HepG2 (cell line): ENCODE measurements around the gene OXLD1. TPM values are rescaled to one million over a fixed set of nuclear protein-coding genes. Genes with fewer than 3 reads are reported as not detected.

Experiments used
- ATF7-NPFF ChIP-seq: sonication (generic); formaldehyde crosslinking; IDR thresholded peaks from 2 replicates; pipeline ENCODE4 v1.8.1; 2023; ENCODE audit warnings: mild to moderate bottlenecking, low read depth, missing genetic modification reagents, moderate library complexity
- CREBL2 ChIP-seq: sonication (generic); formaldehyde crosslinking; IDR thresholded peaks from 2 replicates; pipeline ENCODE4 v1.8.1; 2023; ENCODE audit warnings: missing genetic modification reagents, mild to moderate bottlenecking, borderline replicate concordance
- DPF2 ChIP-seq: sonication (generic); formaldehyde crosslinking; IDR thresholded peaks from 2 replicates; pipeline ENCODE4 v1.4.0; 2020; ENCODE audit warnings: mild to moderate bottlenecking, low read depth, missing genetic modification reagents, borderline replicate concordance
- MYC ChIP-seq: sonication (generic); formaldehyde crosslinking; IDR thresholded peaks from 2 replicates; pipeline ENCODE4 v1.9.0; 2021; ENCODE audit warnings: missing genetic modification reagents, borderline replicate concordance
- MYNN ChIP-seq: sonication (generic); formaldehyde crosslinking; IDR thresholded peaks from 2 replicates; pipeline ENCODE4 v1.4.0; 2020; ENCODE audit warnings: mild to moderate bottlenecking, low read depth, missing genetic modification reagents
- NFE2L1 ChIP-seq: sonication (generic); formaldehyde crosslinking; IDR thresholded peaks from 2 replicates; pipeline ENCODE4 v1.4.0; 2020; ENCODE audit warnings: missing genetic modification reagents, mild to moderate bottlenecking, borderline replicate concordance
- PAX8 ChIP-seq: sonication (generic); formaldehyde crosslinking; IDR thresholded peaks from 2 replicates; pipeline ENCODE4 v1.8.0; 2022; ENCODE audit warnings: mild to moderate bottlenecking, missing genetic modification reagents, borderline replicate concordance
- RBAK ChIP-seq: sonication (generic); formaldehyde crosslinking; IDR thresholded peaks from 2 replicates; pipeline ENCODE4 v1.5.1; 2020; ENCODE audit warnings: mild to moderate bottlenecking, missing genetic modification reagents
- STAG1 ChIP-seq: sonication (generic); formaldehyde crosslinking; IDR thresholded peaks from 2 replicates; pipeline ENCODE4 v1.4.0; 2020; ENCODE audit warnings: missing genetic modification reagents
- ZFP1 ChIP-seq: IDR thresholded peaks from 2 replicates; pipeline ENCODE4 v1.6.1; 2016
- ZNF276 ChIP-seq: sonication (generic); formaldehyde crosslinking; IDR thresholded peaks from 2 replicates; pipeline ENCODE4 v1.4.0; 2020; ENCODE audit warnings: mild to moderate bottlenecking, low read depth, missing genetic modification reagents
- ZNF431 ChIP-seq: sonication (generic); formaldehyde crosslinking; IDR thresholded peaks from 2 replicates; pipeline ENCODE4 v1.9.0; 2022; ENCODE audit warnings: missing genetic modification reagents, low read depth, mild to moderate bottlenecking, borderline replicate concordance
- ZNF577 ChIP-seq: sonication (generic); formaldehyde crosslinking; IDR thresholded peaks from 2 replicates; pipeline ENCODE4 v1.4.0; 2020; ENCODE audit warnings: mild to moderate bottlenecking, low read depth, missing genetic modification reagents, borderline replicate concordance
- ZNF652 ChIP-seq: IDR thresholded peaks from 2 replicates; pipeline ENCODE4 v1.6.1; 2016; ENCODE audit warnings: low read depth, borderline replicate concordance
- ZNF678 ChIP-seq: sonication (generic); formaldehyde crosslinking; IDR thresholded peaks from 2 replicates; pipeline ENCODE4 v1.4.0; 2020; ENCODE audit warnings: mild to moderate bottlenecking, missing genetic modification reagents
- polyA plus RNA-seq, 8 experiments: library from polyadenylated mRNA; depleted of rRNA in 3 of 8; stranded (reverse) in 7 of 8; unstranded in 1 of 8; fragments of >200 nt; fragmentation: Illumina TruSeq in 4 of 8; extraction: Trizol in 4 of 8; gene quantifications; 2 replicates each; pipeline versions ENCODE4 v1.2.1 to v1.2.3, GENCODE V29; 2011 to 2016; ENCODE audit warnings: low read depth in 4 of 8, missing spikeins in 1 of 8, mixed read lengths in 1 of 8; ENCODE audit not compliant: insufficient read depth in 1 of 8
- total RNA-seq, 5 experiments: library from RNA; depleted of rRNA; stranded (reverse); fragments of >200 nt; fragmentation: Illumina TruSeq; extraction: Trizol; gene quantifications; 2 replicates each; pipeline ENCODE4 v1.2.3, GENCODE V29; 2016; ENCODE audit warnings: low read depth in 1 of 5
- TF ChIP-seq, protein P1 (sequence below): sonication (generic); formaldehyde crosslinking; IDR thresholded peaks from 2 replicates; pipeline ENCODE4 v1.5.0; 2020; ENCODE audit warnings: missing genetic modification reagents, mild to moderate bottlenecking, borderline replicate concordance
- TF ChIP-seq, protein P2 (sequence below): sonication (generic); formaldehyde crosslinking; IDR thresholded peaks from 2 replicates; pipeline ENCODE4 v1.8.0; 2022; ENCODE audit warnings: low read depth, missing genetic modification reagents
- TF ChIP-seq, protein P3 (sequence below): sonication (generic); formaldehyde crosslinking; IDR thresholded peaks from 2 replicates; pipeline ENCODE4 v1.4.0; 2020; ENCODE audit warnings: mild to moderate bottlenecking, missing genetic modification reagents
- TF ChIP-seq, protein P4 (sequence below): sonication (generic); formaldehyde crosslinking; IDR thresholded peaks from 2 replicates; pipeline ENCODE4 v1.8.1; 2023; ENCODE audit warnings: mild to moderate bottlenecking, moderate library complexity, missing genetic modification reagents

The OXLD1 gene
- total and polyA plus RNA-seq, 2 of the 13 experiments (the other 11 are each of a cell fraction or from before 2014, with no cell fraction given): 27.1 to 37.5 TPM

GRCh38 chr17:81636505-81637288, 29.7 kb downstream of the OXLD1 start, which contains the start of the genes NPLOC4 and TSPAN10 (continued):
- TF ChIP-seq ZNF431 (CRISPR knock-in tag) (peak; percentile 73), NFE2L1 (no peak), ZNF276 (CRISPR knock-in tag) (no peak), ZNF652 (CRISPR knock-in tag) (peak; percentile 35; the same call in 1 of the 2 replicates), PAX8 (no peak), DPF2 (CRISPR knock-in tag) (no peak), CREBL2 (no peak; the same call in 1 of the 2 replicates), ZNF678 (no peak), MYNN (CRISPR knock-in tag) (peak; percentile 53; the same call in 1 of the 2 replicates), ZNF577 (CRISPR knock-in tag) (no peak), ZFP1 (CRISPR knock-in tag) (peak; percentile 87; the same call in 1 of the 2 replicates), ATF7-NPFF (CRISPR knock-in tag) (no peak; the same call in 1 of the 2 replicates), STAG1 (CRISPR knock-in tag) (no peak), MYC (peak; percentile 88), RBAK (CRISPR knock-in tag) (no peak)
- TF ChIP-seq, protein P1, sequence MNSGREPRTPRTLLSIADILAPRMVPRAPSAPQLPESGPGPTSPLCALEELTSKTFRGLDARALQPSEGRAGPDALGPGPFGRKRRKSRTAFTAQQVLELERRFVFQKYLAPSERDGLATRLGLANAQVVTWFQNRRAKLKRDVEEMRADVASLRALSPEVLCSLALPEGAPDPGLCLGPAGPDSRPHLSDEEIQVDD: 0 out of 2 replicates have a peak, but pooled peaks have one; percentile 69
- TF ChIP-seq, protein P2, sequence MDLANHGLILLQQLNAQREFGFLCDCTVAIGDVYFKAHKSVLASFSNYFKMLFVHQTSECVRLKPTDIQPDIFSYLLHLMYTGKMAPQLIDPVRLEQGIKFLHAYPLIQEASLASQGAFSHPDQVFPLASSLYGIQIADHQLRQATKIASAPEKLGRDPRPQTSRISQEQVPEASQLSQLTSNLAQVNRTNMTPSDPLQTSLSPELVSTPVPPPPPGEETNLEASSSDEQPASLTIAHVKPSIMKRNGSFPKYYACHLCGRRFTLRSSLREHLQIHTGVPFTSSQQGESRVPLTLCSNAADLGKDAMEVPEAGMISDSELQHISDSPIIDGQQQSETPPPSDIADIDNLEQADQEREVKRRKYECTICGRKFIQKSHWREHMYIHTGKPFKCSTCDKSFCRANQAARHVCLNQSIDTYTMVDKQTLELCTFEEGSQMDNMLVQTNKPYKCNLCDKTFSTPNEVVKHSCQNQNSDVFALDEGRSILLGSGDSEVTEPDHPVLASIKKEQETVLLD (CRISPR knock-in tag): peak; percentile 97
- TF ChIP-seq, protein P3, sequence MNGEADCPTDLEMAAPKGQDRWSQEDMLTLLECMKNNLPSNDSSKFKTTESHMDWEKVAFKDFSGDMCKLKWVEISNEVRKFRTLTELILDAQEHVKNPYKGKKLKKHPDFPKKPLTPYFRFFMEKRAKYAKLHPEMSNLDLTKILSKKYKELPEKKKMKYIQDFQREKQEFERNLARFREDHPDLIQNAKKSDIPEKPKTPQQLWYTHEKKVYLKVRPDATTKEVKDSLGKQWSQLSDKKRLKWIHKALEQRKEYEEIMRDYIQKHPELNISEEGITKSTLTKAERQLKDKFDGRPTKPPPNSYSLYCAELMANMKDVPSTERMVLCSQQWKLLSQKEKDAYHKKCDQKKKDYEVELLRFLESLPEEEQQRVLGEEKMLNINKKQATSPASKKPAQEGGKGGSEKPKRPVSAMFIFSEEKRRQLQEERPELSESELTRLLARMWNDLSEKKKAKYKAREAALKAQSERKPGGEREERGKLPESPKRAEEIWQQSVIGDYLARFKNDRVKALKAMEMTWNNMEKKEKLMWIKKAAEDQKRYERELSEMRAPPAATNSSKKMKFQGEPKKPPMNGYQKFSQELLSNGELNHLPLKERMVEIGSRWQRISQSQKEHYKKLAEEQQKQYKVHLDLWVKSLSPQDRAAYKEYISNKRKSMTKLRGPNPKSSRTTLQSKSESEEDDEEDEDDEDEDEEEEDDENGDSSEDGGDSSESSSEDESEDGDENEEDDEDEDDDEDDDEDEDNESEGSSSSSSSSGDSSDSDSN: peak; percentile 94
- TF ChIP-seq, protein P4, sequence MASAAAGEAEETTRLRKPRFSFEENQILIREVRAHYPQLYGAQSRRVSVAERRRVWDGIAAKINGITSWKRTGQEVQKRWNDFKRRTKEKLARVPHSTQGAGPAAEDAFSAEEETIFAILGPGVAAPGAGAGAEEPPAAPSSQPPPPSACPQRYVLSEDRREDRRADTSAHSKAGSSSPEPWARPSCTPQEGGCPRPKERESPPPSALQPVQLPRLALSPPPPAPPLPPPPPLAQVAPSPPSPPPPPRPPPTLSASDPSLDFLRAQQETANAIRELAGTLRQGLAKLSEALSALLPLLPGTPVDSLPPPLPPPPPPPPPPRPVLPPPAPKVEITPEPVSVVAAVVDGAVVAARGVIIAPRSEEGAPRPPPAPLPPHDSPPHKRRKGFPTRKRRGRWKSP: peak; percentile 71; the same call in 1 of the 2 replicates
